Ishikawa (cell line): ENCODE results near the gene PDCD11.

ENCODE experiments used
- CEBPB ChIP-seq: IDR thresholded peaks from 2 replicates; pipeline ENCODE4 v1.6.1; 2012
- CREB1 ChIP-seq: IDR thresholded peaks from 2 replicates; pipeline ENCODE4 v1.6.1; 2012; ENCODE audit warnings: low read depth
- EGR1 ChIP-seq: IDR thresholded peaks from 2 replicates; pipeline ENCODE4 v1.6.1; 2012
- EP300 ChIP-seq: IDR thresholded peaks from 2 replicates; pipeline ENCODE4 v1.6.1; 2012; ENCODE audit warnings: borderline replicate concordance
- FOXM1 ChIP-seq: IDR thresholded peaks from 2 replicates; pipeline ENCODE4 v1.6.1; 2012; ENCODE audit warnings: low read depth, borderline replicate concordance
- NFIC ChIP-seq: IDR thresholded peaks from 2 replicates; pipeline ENCODE4 v1.6.1; 2012
- RAD21 ChIP-seq: IDR thresholded peaks from 2 replicates; pipeline ENCODE4 v1.6.1; 2012; ENCODE audit warnings: low read depth
- TAF1 ChIP-seq: IDR thresholded peaks from 2 replicates; pipeline ENCODE4 v1.6.1; 2012; ENCODE audit warnings: low read depth, mild to moderate bottlenecking
- TCF12 ChIP-seq: IDR thresholded peaks from 2 replicates; pipeline ENCODE4 v1.6.1; 2012; ENCODE audit warnings: low read depth
- TEAD4 ChIP-seq: IDR thresholded peaks from 2 replicates; pipeline ENCODE4 v1.6.1; 2012
- YY1 ChIP-seq: IDR thresholded peaks from 2 replicates; pipeline ENCODE4 v1.6.1; 2012; ENCODE audit warnings: low read depth
- ZBTB7A ChIP-seq: IDR thresholded peaks from 2 replicates; pipeline ENCODE4 v1.6.1; 2012; ENCODE audit warnings: low read depth
- TF ChIP-seq, protein P1 (sequence below): IDR thresholded peaks from 2 replicates; pipeline ENCODE4 v1.6.1; 2012
- TF ChIP-seq, protein P2 (sequence below): IDR thresholded peaks from 2 replicates; pipeline ENCODE4 v1.6.1; 2012; ENCODE audit warnings: low read depth, mild to moderate bottlenecking
- TF ChIP-seq, protein P3 (sequence below): IDR thresholded peaks from 2 replicates; pipeline ENCODE4 v1.6.1; 2012

The PDCD11 gene, protein sequence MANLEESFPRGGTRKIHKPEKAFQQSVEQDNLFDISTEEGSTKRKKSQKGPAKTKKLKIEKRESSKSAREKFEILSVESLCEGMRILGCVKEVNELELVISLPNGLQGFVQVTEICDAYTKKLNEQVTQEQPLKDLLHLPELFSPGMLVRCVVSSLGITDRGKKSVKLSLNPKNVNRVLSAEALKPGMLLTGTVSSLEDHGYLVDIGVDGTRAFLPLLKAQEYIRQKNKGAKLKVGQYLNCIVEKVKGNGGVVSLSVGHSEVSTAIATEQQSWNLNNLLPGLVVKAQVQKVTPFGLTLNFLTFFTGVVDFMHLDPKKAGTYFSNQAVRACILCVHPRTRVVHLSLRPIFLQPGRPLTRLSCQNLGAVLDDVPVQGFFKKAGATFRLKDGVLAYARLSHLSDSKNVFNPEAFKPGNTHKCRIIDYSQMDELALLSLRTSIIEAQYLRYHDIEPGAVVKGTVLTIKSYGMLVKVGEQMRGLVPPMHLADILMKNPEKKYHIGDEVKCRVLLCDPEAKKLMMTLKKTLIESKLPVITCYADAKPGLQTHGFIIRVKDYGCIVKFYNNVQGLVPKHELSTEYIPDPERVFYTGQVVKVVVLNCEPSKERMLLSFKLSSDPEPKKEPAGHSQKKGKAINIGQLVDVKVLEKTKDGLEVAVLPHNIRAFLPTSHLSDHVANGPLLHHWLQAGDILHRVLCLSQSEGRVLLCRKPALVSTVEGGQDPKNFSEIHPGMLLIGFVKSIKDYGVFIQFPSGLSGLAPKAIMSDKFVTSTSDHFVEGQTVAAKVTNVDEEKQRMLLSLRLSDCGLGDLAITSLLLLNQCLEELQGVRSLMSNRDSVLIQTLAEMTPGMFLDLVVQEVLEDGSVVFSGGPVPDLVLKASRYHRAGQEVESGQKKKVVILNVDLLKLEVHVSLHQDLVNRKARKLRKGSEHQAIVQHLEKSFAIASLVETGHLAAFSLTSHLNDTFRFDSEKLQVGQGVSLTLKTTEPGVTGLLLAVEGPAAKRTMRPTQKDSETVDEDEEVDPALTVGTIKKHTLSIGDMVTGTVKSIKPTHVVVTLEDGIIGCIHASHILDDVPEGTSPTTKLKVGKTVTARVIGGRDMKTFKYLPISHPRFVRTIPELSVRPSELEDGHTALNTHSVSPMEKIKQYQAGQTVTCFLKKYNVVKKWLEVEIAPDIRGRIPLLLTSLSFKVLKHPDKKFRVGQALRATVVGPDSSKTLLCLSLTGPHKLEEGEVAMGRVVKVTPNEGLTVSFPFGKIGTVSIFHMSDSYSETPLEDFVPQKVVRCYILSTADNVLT (N-terminal part only)

DNA sequence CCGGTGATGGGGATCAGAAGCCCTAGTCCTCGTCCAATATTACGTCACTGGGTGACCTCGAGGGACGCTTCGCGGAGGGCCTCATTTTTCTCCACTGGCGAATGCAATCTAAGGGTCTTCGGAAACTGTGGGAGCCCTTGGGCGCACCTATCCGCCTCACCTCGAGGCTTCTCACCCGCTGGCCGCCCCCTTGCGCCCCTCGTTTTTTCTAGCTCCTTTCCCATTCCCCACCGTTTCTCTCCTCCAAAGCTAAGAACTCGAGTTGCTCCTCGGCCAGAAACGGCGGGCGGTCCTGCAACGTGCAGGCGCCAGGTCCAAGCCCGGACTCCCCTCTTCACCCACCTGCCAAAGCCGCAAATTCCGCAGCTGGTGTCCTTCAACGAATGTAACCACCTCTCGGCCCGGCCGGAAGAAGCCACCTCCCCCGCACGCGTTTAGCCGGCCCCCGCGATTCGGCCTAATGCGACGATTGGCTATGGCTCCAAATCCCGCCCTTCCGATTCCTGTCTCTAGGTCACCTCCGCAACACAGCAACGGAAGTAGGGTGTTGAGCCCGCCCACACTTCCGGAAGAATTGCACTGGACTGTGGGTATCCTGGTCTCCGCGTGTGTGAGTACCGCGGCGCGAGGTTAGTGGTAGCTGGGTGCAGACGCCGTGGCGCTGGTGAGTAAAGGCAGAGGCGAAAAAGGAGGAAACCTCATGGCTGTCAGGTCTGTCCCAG, at the start of gene PDCD11, which contains the start of gene ATP5MK:
Gene PDCD11, plus strand, starts transcription at position 560 of the 722 bp plus-strand sequence. CDS start 1,801 bp downstream, outside the sequence.
Gene ATP5MK, minus strand, starts transcription at position 409 of the 722 bp plus-strand sequence. CDS start 4,018 bp downstream, outside the sequence.
- TF ChIP-seq CEBPB (no peak), RAD21 (no peak), EP300 (no peak; the same call in 1 of the 2 replicates), ZBTB7A (0 out of 2 replicates have a peak, but pooled peaks have one; percentile 28), EGR1 (peak; percentile 99), TAF1 (peak; percentile 85), TCF12 (peak; percentile 43; the same call in 1 of the 2 replicates), CREB1 (peak; percentile 84), TEAD4 (peak; percentile 50), FOXM1 (no peak), NFIC (no peak; the same call in 1 of the 2 replicates), YY1 (0 out of 2 replicates have a peak, but pooled peaks have one; percentile 58)
- TF ChIP-seq, protein P1, sequence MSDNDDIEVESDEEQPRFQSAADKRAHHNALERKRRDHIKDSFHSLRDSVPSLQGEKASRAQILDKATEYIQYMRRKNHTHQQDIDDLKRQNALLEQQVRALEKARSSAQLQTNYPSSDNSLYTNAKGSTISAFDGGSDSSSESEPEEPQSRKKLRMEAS: peak; percentile 99
- TF ChIP-seq, protein P2, sequence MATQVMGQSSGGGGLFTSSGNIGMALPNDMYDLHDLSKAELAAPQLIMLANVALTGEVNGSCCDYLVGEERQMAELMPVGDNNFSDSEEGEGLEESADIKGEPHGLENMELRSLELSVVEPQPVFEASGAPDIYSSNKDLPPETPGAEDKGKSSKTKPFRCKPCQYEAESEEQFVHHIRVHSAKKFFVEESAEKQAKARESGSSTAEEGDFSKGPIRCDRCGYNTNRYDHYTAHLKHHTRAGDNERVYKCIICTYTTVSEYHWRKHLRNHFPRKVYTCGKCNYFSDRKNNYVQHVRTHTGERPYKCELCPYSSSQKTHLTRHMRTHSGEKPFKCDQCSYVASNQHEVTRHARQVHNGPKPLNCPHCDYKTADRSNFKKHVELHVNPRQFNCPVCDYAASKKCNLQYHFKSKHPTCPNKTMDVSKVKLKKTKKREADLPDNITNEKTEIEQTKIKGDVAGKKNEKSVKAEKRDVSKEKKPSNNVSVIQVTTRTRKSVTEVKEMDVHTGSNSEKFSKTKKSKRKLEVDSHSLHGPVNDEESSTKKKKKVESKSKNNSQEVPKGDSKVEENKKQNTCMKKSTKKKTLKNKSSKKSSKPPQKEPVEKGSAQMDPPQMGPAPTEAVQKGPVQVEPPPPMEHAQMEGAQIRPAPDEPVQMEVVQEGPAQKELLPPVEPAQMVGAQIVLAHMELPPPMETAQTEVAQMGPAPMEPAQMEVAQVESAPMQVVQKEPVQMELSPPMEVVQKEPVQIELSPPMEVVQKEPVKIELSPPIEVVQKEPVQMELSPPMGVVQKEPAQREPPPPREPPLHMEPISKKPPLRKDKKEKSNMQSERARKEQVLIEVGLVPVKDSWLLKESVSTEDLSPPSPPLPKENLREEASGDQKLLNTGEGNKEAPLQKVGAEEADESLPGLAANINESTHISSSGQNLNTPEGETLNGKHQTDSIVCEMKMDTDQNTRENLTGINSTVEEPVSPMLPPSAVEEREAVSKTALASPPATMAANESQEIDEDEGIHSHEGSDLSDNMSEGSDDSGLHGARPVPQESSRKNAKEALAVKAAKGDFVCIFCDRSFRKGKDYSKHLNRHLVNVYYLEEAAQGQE: no peak
- TF ChIP-seq, protein P3, sequence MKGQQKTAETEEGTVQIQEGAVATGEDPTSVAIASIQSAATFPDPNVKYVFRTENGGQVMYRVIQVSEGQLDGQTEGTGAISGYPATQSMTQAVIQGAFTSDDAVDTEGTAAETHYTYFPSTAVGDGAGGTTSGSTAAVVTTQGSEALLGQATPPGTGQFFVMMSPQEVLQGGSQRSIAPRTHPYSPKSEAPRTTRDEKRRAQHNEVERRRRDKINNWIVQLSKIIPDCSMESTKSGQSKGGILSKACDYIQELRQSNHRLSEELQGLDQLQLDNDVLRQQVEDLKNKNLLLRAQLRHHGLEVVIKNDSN: no peak

DNA sequence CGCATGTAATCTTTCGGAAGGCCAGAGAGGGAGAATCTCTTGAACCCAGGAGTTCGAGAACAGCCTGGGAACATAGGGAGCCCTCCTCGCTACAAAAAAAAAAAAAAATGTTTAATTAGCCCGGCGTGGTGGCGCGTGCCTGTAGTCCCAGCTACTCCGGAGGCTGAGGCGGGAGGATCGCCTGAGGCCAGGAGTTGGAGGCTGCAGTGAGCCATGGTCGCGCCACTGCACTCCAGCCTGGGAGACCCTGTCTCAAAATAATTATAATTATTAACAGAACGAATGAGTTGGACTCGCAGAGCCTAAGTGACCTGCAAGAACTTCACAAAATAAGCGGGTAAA, 46.3 kb upstream of the PDCD11 start:
- TF ChIP-seq TEAD4: no peak
- no peak for TF ChIP-seq TAF1
- TF ChIP-seq, protein P3: no peak
- no peak for TF ChIP-seq EP300
- TF ChIP-seq ZBTB7A: no peak
- TF ChIP-seq EGR1: no peak
- no peak for TF ChIP-seq TCF12
- TF ChIP-seq RAD21: no peak

DNA sequence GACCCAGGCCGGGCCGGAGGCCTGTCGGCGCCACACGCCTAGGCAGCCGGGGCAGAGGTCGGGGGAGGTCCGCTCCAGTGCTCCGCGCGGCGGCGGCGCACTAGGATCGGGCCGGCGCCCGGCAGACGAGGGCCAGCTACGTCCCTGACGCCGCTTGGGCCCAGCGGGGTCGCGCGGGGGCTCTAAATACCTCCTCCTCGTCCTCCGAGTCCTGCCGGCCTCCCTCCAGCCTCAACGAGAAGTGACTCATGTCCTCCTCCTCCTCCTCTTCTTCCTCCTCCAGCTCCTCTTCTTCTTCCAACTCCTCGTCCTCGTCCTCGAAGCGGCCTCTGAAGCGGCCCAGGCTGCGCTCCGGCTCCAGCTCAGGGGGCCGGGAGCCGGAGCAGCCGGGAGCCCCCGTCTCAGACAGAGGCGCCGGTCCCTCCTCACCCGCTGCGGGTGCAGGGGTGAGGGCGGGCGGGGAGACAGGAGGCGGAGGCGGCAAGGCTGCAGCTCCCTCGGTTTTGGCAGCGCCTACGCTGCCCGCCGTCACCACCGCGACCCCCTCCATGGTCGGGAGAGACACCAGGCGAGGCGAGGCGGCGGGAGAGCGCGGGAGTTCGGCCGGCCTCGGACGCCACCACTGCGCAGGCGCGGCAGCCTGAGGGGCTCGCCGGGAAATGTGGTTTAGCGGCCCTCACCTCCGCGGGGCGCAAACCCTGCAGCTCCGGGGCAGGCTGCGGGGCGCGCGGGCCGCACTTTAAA, 45.7 kb upstream of the PDCD11 start, which contains the start of gene PCGF6:
Gene PCGF6, minus strand, starts transcription at position 624 of the 744 bp plus-strand sequence. Its CDS starts 74 bp downstream, at position 550.
- TF ChIP-seq CREB1 (no peak), ZBTB7A (peak; percentile 87; the same call in 1 of the 2 replicates), EGR1 (peak; percentile 11; the same call in 1 of the 2 replicates), NFIC (peak; percentile 17; the same call in 1 of the 2 replicates), EP300 (peak; percentile 3; the same call in 1 of the 2 replicates), RAD21 (no peak), CEBPB (no peak), TAF1 (peak; percentile 94), FOXM1 (no peak), TEAD4 (peak; percentile 27; the same call in 1 of the 2 replicates), YY1 (peak; percentile 72), TCF12 (peak; percentile 64; the same call in 1 of the 2 replicates)
- TF ChIP-seq, protein P3: 0 out of 2 replicates have a peak, but pooled peaks have one; percentile 2
- TF ChIP-seq, protein P1: peak; percentile 94
- TF ChIP-seq, protein P2: no peak
